Hematopoietic multipotent progenitor cell (in vitro differentiated cells): ENCODE measurements around the gene CH25H. TPM values are rescaled to one million over a fixed set of nuclear protein-coding genes. Genes with fewer than 3 reads are reported as not detected.
"Not testable (repeated sequence)": the region's sequence is repeated elsewhere in the genome, so short reads cannot be mapped to it uniquely, and the experiment has no call there.

Experiments
- DNase-seq, 3 donors: peaks; one replicate each; pipeline ENCODE4 v3.0.0-alpha.2; 2011 to 2015; ENCODE audit warnings: low read depth in 2 of 3, low spot score in 2 of 3
- total RNA-seq: library from RNA; depleted of rRNA; stranded (reverse); fragments of >200 nt; gene quantifications from one replicate; pipeline ENCODE4 v1.2.3, GENCODE V29; 2012

Gene CH25H
- not detected for total RNA-seq

DNA sequence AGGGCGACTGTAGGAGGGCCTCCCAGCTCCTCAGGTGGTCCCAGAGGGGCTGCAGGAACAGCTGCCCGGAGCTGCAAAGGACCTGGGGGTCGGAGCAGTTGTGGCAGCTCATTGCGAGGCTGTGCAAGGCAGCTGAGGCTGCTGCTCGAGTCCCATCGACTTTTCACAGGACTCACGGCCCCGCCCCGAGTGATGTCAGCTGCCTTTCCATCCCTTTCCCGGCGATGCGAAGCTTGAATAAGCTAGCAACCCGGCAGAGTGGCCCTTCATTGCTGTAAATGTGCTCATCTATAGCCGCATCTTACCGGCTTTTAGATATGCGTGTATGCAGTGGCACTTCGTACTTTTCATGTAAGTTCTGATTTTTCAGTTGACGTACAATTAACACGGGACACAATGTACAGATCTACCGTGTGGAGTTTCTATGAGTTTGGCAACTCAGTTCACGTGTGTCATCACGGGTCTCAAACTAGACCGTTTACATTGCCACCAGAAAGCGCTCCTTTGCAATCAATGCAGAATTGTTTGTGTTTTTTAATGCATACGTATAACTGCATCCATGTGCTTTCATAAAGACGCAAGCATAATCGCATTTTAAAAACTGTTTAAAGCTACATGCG lies at the start of gene CH25H:
Gene CH25H, minus strand, starts transcription at position 137 of the 620 bp plus-strand sequence. Its CDS starts 25 bp downstream, at position 112.
- peak; percentile 13 to 28 (median 25) for DNase-seq

- DNase-seq, result no peak
Observed at GRCh38 chr10:89256340-89256739, 49.2 kb upstream of the CH25H start.

DNA sequence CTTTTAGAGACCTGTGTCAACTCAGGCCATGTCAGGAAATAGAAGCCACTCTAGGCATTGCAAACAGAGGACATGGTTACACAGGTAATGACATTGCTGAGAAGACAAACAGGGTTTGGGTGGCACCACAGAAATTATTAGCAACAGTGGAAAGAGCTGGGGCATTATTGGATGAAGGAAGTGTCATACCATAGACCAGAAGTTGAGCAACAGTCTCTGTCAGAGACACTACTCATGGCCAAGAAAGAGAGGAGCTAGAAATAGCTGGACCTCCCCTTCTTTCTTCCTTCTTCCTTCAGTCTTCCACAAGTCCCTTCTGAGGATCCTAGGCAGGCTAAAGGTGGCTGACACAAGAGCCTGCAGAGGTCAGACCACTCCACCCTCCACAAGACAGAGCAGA lies 48.7 kb upstream of the CH25H start:
- no peak for DNase-seq

- DNase-seq, result not testable (repeated sequence)
Observed at GRCh38 chr10:89255091-89255579, 48.0 kb upstream of the CH25H start.

DNA sequence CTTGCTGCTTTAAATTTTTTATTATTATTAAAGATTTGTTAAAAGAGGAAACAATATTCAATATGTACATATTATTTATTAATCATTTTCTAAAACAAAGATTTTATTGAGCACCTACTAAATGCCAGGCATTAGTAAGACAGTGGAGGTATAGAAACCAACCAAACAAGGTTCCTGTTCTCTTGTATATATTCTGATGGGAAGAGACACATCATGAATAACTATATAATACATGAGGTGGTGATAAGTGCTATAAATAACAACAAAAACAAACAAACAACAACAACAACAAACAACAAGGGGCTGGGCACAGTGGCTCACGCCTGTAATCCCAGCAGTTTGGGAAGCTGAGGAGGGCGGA lies 45.1 kb upstream of the CH25H start:
- no peak for DNase-seq

- peak; percentile 83 to 99 (median 99) for DNase-seq
Observed at GRCh38 chr10:89251409-89252224, 44.5 kb upstream of the CH25H start, which contains the start of gene LIPA. TSS of gene LIPA (minus strand) at chr10:89251775. CDS start at chr10:89247648, 4,127 bp downstream.

- DNase-seq, result no peak
Observed at GRCh38 chr10:89250865-89251408, 43.8 kb upstream of the CH25H start.

DNA sequence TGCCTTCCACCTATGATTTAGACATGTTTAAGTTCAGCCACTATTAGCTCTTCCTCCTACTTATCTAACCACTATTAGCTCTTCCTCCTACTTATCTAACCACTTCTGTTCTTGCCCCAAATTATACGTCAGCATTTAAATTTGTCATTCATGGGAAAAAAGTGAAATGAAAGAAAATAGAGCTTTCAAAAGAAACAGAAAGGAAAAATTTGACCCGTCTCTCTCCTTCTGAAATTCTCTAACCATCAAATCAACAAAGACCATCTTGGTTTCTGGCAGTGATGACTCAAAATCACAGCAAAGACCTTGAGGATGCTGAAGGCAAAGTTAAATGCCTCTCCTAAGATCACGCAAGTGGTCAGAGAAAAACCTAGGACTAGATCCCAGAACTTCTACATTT lies 41.9 kb upstream of the CH25H start:
- no peak for DNase-seq

DNA sequence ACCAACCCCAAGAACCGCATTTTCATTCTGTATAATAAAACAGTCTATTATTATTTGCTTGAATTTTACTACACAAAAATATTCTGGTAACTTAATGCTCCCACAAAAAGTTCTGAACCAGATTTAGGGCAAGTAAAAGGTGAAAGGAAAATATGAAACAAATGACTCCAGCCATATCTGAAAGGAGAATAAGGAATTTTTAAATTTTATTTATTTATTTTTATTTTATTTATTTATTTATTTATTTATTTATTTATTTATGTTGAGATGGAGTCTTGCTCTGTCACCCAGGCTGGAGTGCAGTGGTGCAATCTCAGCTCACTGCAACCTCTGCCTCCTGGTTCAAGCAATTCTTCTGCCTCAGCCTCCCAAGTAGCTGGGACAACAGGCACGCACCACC lies 40.5 kb upstream of the CH25H start:
- DNase-seq, result not testable (repeated sequence)

DNA sequence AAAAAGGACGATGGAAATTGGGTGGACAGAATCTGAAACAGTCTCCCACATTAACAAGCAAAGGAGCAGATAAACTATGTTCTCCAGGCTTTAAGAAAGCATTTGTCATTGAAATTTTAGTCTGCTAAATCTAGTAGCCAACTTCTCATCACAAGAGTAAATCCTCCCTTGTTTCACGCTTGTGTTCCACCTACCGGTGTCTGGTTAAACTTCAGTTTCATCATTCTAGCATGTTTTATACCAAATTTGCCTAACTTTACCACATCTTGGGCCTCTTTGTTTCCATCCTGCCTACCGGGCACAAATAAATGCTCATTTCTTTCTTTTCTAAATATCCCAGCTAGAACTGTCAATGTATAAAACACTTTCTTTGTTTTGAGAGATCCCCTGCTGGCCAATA lies 38.7 kb upstream of the CH25H start:
- no peak for DNase-seq

DNA sequence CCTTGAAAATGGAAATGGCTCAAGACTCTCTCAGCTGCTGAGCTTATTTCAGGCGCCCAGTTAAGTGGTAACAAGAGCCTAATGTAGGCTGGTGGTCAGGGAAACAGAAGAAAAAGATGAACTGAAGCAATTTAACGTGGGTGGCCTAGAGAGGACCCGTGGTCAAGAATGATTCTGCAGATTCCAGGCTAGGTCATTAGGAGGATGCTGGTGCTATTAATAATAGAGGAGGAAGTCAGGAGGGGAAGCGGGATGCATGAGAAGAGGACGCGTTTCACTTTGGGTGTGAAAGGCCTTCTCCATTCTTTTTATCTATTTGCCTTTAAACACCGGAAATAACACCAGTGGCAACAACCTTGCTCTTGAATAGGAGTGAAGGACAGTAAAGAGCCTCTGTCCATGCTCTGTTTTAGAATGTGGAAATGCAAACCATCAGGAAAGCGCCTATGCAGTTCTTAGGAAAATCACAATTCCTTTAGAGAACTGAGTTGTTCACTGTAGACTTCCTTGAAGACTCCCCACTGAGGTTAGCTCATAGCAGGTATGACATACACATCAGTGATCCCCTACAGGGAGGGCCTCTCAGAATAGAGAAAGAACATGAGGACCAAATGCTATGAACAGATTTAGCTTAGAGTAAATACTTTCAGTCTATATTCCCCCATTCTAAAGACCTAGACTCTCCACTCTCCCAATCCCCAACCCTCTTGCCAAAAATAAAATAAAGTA lies 35.9 kb upstream of the CH25H start:
- no peak for DNase-seq

- no peak for DNase-seq
Observed at GRCh38 chr10:89242345-89242684, 35.2 kb upstream of the CH25H start.

DNA sequence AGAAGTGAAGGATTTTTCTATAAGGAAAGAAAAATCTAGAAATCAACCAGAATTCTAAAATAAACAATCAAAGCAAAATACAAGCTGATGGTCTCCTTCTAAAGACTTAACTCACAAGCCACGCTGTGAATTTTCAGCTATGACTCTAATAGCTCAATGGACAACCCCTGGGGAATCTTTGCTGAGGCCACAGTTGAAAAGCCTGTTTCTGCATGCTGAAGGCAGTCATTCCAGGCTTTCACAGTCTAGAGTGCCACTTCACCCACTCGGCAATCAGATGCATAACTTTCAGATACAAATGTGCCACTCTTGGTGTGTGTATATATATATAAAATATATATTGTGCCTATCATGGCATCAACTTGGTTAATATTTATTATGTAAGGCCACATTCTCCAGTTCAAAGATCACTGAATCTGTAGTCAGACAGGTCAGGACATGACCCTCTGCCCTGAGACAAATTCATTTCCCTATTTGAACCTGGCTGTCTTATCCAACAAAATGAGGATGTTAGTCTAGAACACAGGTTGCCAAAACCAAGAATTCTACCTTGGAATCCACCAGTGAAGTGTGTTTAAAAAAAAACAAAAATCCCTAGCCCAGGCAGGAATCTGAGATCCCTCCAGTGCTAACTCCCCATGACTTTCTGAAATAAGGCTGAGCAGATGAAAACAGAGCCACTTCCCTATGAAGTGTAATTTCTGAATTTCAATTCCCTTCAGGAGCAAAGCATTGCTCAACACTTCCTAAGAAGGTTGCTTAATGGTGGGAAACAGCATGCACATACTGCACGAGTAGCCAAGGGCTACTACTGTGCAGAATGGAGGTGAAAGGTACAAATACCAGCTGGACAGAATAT lies 34.6 kb upstream of the CH25H start:
- no peak for DNase-seq

DNA sequence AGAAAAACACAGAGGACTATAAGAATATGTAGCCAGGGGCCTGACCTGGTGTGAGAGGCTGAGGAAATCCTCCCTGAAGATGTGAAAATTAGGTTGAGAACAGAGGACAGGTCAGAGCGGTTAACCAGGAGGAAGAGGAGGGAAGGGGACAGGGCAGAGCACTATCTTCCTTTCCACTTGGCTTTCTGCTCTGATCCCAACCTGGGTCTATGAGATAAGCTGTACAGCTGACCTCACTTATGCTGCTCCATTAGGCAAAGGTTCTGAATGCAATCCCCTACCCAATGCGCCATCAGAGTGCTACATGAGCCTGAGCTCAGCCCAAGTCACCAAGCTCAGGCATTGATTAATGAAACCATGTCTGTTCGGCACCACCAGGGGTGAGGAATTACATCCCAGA lies 33.9 kb upstream of the CH25H start:
- DNase-seq, result no peak

DNA sequence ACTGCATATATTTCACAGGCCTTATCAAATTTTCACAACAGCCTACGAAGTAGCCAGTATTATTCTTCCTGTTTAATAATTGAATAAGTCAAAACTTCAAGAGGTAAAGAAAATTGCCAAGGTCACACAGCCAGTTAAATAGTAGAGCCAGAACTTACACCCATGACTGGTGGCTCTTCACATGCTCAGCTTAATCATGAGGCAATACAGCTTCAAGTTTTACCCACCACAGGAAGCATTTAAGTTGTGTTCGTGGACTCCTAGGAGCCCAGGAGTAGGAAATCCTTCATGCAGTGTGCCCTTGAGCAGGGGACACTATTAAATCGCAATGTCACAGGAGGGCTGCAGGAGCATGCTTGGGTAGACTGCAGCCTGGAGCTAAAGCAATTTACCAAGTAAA lies 33.4 kb upstream of the CH25H start:
- DNase-seq, result no peak

- no peak for DNase-seq
Observed at GRCh38 chr10:89238956-89239644, 32.0 kb upstream of the CH25H start.

DNA sequence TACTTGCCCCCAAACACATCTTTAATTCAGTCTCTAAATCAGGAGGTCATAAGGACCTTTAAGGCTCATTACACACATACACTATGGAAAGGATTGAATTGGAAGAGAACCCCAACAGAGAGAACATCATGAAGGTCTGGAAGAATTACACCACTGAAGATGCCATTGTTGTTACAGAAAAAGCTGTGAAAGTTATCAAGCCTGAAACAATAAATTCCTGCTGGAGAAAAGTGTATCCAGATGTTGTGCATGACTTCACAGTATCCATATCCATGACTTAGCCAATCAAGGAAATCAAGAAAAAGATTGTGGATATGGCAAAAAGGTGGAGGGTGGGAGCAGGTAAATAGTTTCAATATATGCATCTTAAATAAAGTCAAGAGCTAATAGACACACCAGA lies 30.7 kb upstream of the CH25H start:
- no peak for DNase-seq

DNA sequence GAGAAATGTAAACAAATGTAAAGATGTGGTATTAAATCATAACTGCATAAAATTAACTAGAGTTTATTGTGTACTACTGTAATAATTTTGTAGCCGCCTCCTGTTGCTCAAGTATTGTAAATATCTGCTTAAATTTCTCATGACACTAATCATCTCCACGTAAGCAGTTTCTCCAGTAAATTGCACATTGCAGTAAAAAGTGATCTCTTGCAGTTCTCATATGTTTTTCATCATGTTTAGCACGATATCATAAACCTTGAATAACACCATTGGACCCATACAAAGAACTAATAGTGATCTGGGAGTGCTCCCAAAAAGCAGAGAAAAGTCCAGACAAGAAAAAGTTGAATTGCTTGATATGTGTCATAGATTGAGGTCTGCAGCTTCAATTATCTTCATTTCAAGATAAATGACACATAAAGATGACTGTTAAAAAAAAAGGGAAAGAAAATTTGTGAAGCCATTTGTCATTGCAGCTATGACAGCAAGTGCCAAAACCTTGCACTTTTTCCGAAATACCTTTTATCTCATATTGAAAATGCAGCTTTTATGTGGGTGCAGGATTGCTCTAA lies 29.2 kb upstream of the CH25H start:
- DNase-seq, result no peak

DNA sequence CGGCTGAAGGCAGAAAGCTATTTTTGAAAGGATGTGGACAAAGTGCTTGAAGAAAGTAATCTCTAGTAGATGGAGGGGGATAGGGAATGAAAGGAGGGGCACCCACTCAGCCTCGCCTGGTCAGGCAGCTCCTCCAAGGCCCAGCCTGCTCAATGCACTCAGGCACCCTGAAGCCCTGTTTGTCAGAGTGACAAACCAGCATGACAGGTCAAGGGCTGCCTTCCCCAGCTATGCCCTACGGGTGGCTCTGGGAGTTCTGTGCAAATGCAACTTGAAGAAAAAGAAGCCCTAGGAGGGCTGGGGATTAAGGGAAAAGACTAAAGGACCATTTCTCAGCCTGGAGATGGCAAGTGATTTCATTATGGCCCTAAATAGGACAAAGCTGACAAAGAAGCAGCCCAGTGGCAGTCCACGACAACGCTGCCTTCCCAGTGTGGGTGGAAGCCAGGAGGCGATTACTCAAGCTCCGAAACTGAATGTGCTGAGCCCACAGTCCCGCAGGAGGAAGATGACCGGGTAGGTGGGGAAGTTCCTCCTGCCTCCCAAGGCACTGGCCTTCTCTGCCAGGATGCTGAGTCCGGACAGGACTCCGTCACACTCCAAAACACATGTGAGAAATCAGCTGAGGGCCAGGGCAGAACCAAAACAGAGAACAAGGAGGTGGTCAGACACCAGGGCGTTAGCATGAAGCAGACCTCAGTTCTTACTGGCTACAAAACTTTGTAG lies 28.1 kb upstream of the CH25H start:
- no peak for DNase-seq
